K562 (cell line): ENCODE data around the gene GGT1. TPM values are rescaled to one million over a fixed set of nuclear protein-coding genes. Genes with fewer than 3 reads are reported as not detected.

Experiments
- ATAC-seq: fragments of 200-7000 bp; cut with Tn5 transposase; 3 replicates; pipeline ENCODE4 v1.9.1; 2020; ENCODE audit warnings: moderate library complexity
- BruUV-seq: library from RNA; stranded (reverse); fragments of 400-500 nt; replicated peaks from 2 replicates; lab custom pipeline; 2021; lab: Mats Ljungman, UMichigan
- CTCF ChIA-PET: fragments of 300-600 bp; formaldehyde crosslinking; extraction: SDS; loops from one replicate; lab custom pipeline; 2021; ENCODE audit warnings: low intra/inter-chr PET ratio; lab: Yijun Ruan, JAX
- POLR2A ChIA-PET: fragments of 300-600, 350-650 bp; sonication (Branson Sonifier 250); formaldehyde crosslinking; extraction: SDS; loops from one replicate; lab custom pipeline; 2021; ENCODE audit warnings: antibody characterized with exemption, inconsistent platforms; lab: Yijun Ruan, JAX
- DNase-seq, 4 experiments: peaks; one replicate each; pipeline versions ENCODE4 v3.0.0 to v3.0.0-alpha.2; 2011 to 2018; ENCODE audit warnings: low spot score in 3 of 4, mixed read lengths in 3 of 4; ENCODE audit errors: extremely low read depth in 1 of 4
- FAIRE-seq: peaks from 2 replicates; lab custom pipeline; 2011; peaks lifted over from hg19 to GRCh38; lab: Jason Lieb, UNC
- H2AFZ ChIP-seq: 2 replicates; pipeline ENCODE4 v1.6.0; 2011; ENCODE audit warnings: low read depth, low read length, control low read depth, inconsistent platforms
- H3K27ac ChIP-seq: fragments of 200-600 bp; 3 replicates; pipeline ENCODE4 v1.8.0; 2011; ENCODE audit warnings: low read depth, mild to moderate bottlenecking, control low read depth, inconsistent platforms, low read length, moderate library complexity, mixed read lengths; ENCODE audit errors: extremely low read depth
- H3K27me3 ChIP-seq, 2 experiments: fragments of 300-600 bp in 1 of 2; 2 replicates in 1 of 2; 3 replicates in 1 of 2; pipeline versions ENCODE4 v1.6.0 to v1.8.0; 2011; ENCODE audit warnings: inconsistent platforms in 2 of 2, low read length in 2 of 2, mild to moderate bottlenecking in 1 of 2, mixed read lengths in 1 of 2, moderate library complexity in 1 of 2; ENCODE audit not compliant: control insufficient read depth in 2 of 2, insufficient read depth in 2 of 2
- H3K36me3 ChIP-seq: fragments of 300-600 bp; 3 replicates; pipeline ENCODE4 v1.8.0; 2011; ENCODE audit warnings: mild to moderate bottlenecking, low read length, inconsistent platforms; ENCODE audit not compliant: control insufficient read depth, insufficient read depth
- H3K4me1 ChIP-seq, 2 experiments: fragments of 200-600 bp in 1 of 2; replicated peaks in 1 of 2; 2 replicates in 1 of 2; 3 replicates in 1 of 2; pipeline versions ENCODE4 v1.5.1 to v1.8.0; 2011; ENCODE audit warnings: inconsistent platforms in 2 of 2, low read length in 2 of 2, mild to moderate bottlenecking in 1 of 2, mixed read lengths in 1 of 2, moderate library complexity in 1 of 2; ENCODE audit not compliant: control insufficient read depth in 2 of 2, insufficient read depth in 2 of 2
- H3K4me2 ChIP-seq: 2 replicates; pipeline ENCODE4 v1.6.1; 2011; ENCODE audit warnings: low read length, control low read depth, inconsistent platforms, mixed read lengths; ENCODE audit not compliant: insufficient read depth
- H3K4me3 ChIP-seq: fragments of 200-600 bp; sonication (generic), shearing (Covaris generic); 2 replicates; pipeline ENCODE4 v1.5.1; 2016; ENCODE audit warnings: control low read depth, inconsistent platforms
- H3K79me2 ChIP-seq: fragments of 200-600 bp; 3 replicates; pipeline ENCODE4 v1.8.0; 2011; ENCODE audit warnings: low read length, inconsistent platforms; ENCODE audit not compliant: control insufficient read depth, insufficient read depth
- H3K9ac ChIP-seq, 2 experiments: 2 replicates each; pipeline versions ENCODE4 v1.6.0 to v1.6.1; 2011; ENCODE audit warnings: low read depth in 2 of 2, low read length in 2 of 2, control low read depth in 1 of 2, inconsistent platforms in 1 of 2, mild to moderate bottlenecking in 1 of 2, mixed read lengths in 1 of 2; ENCODE audit not compliant: insufficient read depth in 1 of 2
- H3K9me1 ChIP-seq: one replicate; pipeline ENCODE4 v1.6.0; 2011; ENCODE audit warnings: inconsistent platforms, mild to moderate bottlenecking, low read length, moderate library complexity; ENCODE audit not compliant: control insufficient read depth, insufficient read depth
- H3K9me3 ChIP-seq: replicated peaks from 2 replicates; pipeline ENCODE4 v1.5.1; 2011; ENCODE audit warnings: low read depth, low read length, inconsistent platforms; ENCODE audit not compliant: control insufficient read depth, insufficient read depth
- H4K20me1 ChIP-seq: replicated peaks from 2 replicates; pipeline ENCODE4 v1.6.1; 2011; ENCODE audit warnings: low read length, inconsistent platforms, mixed read lengths; ENCODE audit not compliant: control insufficient read depth, insufficient read depth
- KDM1A ChIP-seq, 2 experiments: fragments of 450-650 bp; IDR thresholded peaks; 2 replicates each; pipeline ENCODE4 v1.6.1; 2016; ENCODE audit warnings: mild to moderate bottlenecking in 2 of 2
- MAFG ChIP-seq: fragments of 450-650 bp; conservative IDR thresholded peaks from 2 replicates; pipeline ENCODE4 v1.6.1; 2016; ENCODE audit warnings: missing genetic modification characterization, missing compliant biosample characterization
- MCM3 ChIP-seq: fragments of 450-650 bp; IDR thresholded peaks from 2 replicates; pipeline ENCODE4 v1.6.1; 2016
- PRMT5 ChIP-seq: sonication (generic); formaldehyde crosslinking; IDR thresholded peaks from 2 replicates; pipeline ENCODE4 v1.5.0; 2020; ENCODE audit warnings: missing genetic modification reagents
- SAFB ChIP-seq: fragments of 200-400 bp; formaldehyde crosslinking; IDR thresholded peaks from 2 replicates; pipeline ENCODE4 v1.6.1; 2017; ENCODE audit warnings: low read depth, low read length, borderline replicate concordance
- ZHX1 ChIP-seq: fragments of 150-350 bp; conservative IDR thresholded peaks from 2 replicates; pipeline ENCODE4 v1.6.1; 2014; ENCODE audit warnings: low read length
- ZNF140 ChIP-seq: fragments of 250-450 bp; sonication (Bioruptor Pico); IDR thresholded peaks from 2 replicates; pipeline ENCODE4 v1.8.0; 2021; ENCODE audit warnings: moderate library complexity, mild to moderate bottlenecking, inconsistent platforms
- WGBS: fragments of 100-300 bp; shearing (Covaris generic); methylation state at CpG from one replicate; pipeline ENCODE4 v1.1.6; 2016; ENCODE audit warnings: low coverage, mixed read lengths; ENCODE audit not compliant: insufficient coverage; ENCODE audit errors: missing lambda C conversion rate; 5-methylcytosine and 5-hydroxymethylcytosine counted together
- in situ Hi-C: fragments of 300-500 bp; cut with MboI; formaldehyde crosslinking; loops from 4 replicates; pipeline ENCODE4 v1.15.0; 2018; ENCODE audit warnings: inconsistent platforms, mixed read lengths
- intact Hi-C: fragments of 100-400 bp; cut with micrococcal nuclease; formaldehyde crosslinking; loops from 2 replicates; pipeline ENCODE4 v1.14.2; 2022
- polyA plus RNA-seq, 8 experiments: library from polyadenylated mRNA; depleted of rRNA in 4 of 8; stranded (reverse) in 5 of 8; unstranded in 3 of 8; fragments of >200 nt; fragmentation: Nextera tagmentation in 2 of 8; fragmentation: Illumina TruSeq in 1 of 8; extraction: Ambion mirVana in 2 of 8; extraction: Trizol in 1 of 8; gene quantifications; 2 replicates each; pipeline versions ENCODE4 v1.2.1 to v1.2.3, GENCODE V29; 2011 to 2014; ENCODE audit warnings: inconsistent platforms in 1 of 8, missing spikeins in 1 of 8
- total RNA-seq, 7 experiments: library from RNA; depleted of rRNA in 6 of 7; stranded (reverse); fragments of >200 nt in 6 of 7; fragmentation: Illumina TruSeq in 2 of 7; extraction: Trizol in 2 of 7; gene quantifications; 2 replicates each; pipeline versions ENCODE4 v1.2.1 to v1.2.3, GENCODE V29; 2011 to 2021; ENCODE audit warnings: low replicate concordance in 1 of 7
- TF ChIP-seq, protein P1 (sequence below): IDR thresholded peaks from 2 replicates; pipeline ENCODE4 v1.6.1; 2011; ENCODE audit warnings: borderline replicate concordance, low read depth, mild to moderate bottlenecking, moderate library complexity, low read length; ENCODE audit not compliant: insufficient read depth, poor library complexity, severe bottlenecking
- TF ChIP-seq, protein P2 (sequence below): fragments of 250-450 bp; sonication (Bioruptor Pico); IDR thresholded peaks from 2 replicates; pipeline ENCODE4 v1.4.0; 2020; ENCODE audit warnings: borderline replicate concordance
- TF ChIP-seq, protein P3 (sequence below): sonication (generic); formaldehyde crosslinking; IDR thresholded peaks from 2 replicates; pipeline ENCODE4 v1.8.1; 2023; ENCODE audit warnings: mild to moderate bottlenecking, missing genetic modification reagents

The GGT1 gene
- total and polyA plus RNA-seq, 9 of the 15 experiments (the other 6 are each of a cell fraction or from before 2014, with no cell fraction given) = 0.46 to 11.8 (median 6.9) TPM

GRCh38 chr22:24559471-24559870 lies 43.5 kb upstream of the GGT1 start:
- Histone ChIP-seq H3K4me3 (no peak overlapping the region), H3K9ac (no peak overlapping the region), H3K27ac (no peak overlapping the region), H2AFZ (no peak overlapping the region), H3K27me3 (no peaks in the 10 kb centered on the region), H3K9me1 (no peaks in the 10 kb centered on the region), H3K4me1 (peaks cover 11 to 13% of the 10 kb centered on the region in 2 experiments; a peak in 4 of 5 replicates), H3K36me3 (peaks cover 66% of the 10 kb centered on the region), H3K4me2 (no peak overlapping the region), H3K9me3 (no peaks in the 10 kb centered on the region), H4K20me1 (peaks cover 11% of the 10 kb centered on the region), H3K79me2 (peaks cover 88% of the 10 kb centered on the region)
- ChIA-PET POLR2A (interaction anchor here (1.8 kb wide), 1 partner anchor 10 kb away, joined by 4 read pairs; no protein-coding TSS in a partner anchor), CTCF (no interaction called here)
- intact Hi-C loops = no loop called here
- in situ Hi-C loops = no loop called here
- ATAC-seq (no peak), FAIRE-seq (no peak), DNase-seq (peak in 1 of 4 experiments; percentile 10)
- no TSS peak for BruUV-seq
- 56% methylated on average over 4 of the region's 4 CpGs for WGBS
- TF ChIP-seq, protein P1, sequence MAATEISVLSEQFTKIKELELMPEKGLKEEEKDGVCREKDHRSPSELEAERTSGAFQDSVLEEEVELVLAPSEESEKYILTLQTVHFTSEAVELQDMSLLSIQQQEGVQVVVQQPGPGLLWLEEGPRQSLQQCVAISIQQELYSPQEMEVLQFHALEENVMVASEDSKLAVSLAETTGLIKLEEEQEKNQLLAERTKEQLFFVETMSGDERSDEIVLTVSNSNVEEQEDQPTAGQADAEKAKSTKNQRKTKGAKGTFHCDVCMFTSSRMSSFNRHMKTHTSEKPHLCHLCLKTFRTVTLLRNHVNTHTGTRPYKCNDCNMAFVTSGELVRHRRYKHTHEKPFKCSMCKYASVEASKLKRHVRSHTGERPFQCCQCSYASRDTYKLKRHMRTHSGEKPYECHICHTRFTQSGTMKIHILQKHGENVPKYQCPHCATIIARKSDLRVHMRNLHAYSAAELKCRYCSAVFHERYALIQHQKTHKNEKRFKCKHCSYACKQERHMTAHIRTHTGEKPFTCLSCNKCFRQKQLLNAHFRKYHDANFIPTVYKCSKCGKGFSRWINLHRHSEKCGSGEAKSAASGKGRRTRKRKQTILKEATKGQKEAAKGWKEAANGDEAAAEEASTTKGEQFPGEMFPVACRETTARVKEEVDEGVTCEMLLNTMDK = no peak
- TF ChIP-seq, protein P2, sequence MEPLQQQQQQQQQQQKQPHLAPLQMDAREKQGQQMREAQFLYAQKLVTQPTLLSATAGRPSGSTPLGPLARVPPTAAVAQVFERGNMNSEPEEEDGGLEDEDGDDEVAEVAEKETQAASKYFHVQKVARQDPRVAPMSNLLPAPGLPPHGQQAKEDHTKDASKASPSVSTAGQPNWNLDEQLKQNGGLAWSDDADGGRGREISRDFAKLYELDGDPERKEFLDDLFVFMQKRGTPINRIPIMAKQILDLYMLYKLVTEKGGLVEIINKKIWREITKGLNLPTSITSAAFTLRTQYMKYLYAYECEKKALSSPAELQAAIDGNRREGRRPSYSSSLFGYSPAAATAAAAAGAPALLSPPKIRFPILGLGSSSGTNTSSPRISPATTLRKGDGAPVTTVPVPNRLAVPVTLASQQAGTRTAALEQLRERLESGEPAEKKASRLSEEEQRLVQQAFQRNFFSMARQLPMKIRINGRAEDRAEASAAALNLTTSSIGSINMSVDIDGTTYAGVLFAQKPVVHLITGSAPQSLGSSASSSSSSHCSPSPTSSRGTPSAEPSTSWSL = no peak
- TF ChIP-seq PRMT5 (CRISPR knock-in tag) (no peak), ZHX1 (no peak), ZNF140 (CRISPR knock-in tag) (no peak), MAFG (tag) (no peak), MCM3 (no peak), SAFB (no peak), KDM1A (IDR thresholded peaks at IDR 0.05) (no peak)
- TF ChIP-seq, protein P3, sequence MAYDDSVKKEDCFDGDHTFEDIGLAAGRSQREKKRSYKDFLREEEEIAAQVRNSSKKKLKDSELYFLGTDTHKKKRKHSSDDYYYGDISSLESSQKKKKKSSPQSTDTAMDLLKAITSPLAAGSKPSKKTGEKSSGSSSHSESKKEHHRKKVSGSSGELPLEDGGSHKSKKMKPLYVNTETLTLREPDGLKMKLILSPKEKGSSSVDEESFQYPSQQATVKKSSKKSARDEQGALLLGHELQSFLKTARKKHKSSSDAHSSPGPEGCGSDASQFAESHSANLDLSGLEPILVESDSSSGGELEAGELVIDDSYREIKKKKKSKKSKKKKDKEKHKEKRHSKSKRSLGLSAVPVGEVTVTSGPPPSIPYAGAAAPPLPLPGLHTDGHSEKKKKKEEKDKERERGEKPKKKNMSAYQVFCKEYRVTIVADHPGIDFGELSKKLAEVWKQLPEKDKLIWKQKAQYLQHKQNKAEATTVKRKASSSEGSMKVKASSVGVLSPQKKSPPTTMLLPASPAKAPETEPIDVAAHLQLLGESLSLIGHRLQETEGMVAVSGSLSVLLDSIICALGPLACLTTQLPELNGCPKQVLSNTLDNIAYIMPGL (CRISPR knock-in tag) = no peak
